Fibroblast of skin of left biceps (primary cell): ENCODE results near the gene DCAF11.
A peak's percentile ranks its signal among the peaks of the same experiment; 100 is the strongest.

Experiments used
- DNase-seq, 2 experiments: peaks; one replicate each; pipeline ENCODE4 v3.0.0-alpha.2; 2013; ENCODE audit warnings: low read depth in 2 of 2

The DCAF11 gene

DNA sequence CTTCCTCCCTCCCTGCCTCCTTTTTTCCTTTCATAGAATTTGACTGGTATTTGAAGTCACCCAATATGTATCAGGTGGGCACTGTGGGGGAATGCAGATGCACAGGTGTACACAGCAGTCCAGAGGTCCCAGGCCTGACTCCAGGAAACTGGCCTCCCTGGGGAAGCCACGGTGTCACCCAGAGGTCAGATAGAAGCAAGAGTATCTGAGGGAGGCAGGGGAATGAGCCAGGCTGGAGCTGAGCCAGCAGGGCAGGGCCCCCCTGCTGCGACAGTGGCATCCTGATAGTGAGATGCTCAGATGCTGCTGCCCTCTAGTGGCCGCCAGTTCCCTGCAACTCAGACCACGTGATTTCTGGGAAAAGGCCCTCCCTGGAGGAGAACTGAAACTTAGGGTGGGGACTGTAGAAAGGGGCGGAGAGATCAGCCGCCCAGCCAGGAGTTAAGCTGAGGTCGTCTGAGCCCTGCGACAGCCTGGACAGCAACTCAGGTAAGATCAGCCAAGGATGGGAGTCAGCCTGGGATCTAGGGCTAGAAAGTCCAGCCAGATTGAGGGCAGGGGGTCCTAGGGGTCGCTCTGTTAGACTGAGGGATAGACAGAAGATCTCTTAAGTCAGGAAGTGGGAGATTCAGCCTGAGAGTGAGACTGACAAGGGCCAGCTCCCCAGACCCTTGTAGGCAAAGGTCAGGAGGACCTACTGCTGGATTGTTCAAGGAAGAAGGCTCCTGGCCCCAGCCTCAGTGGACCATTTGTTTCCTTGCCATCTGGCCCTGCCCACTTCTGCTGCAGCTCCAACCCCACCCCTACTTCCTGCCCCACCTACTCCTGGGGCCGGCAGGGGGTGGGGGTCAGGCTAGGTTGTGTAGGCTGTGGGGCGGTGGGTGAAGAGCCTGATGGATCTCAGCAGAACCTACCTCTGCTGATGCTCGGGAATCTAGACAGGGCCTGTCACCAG, 46.5 kb downstream of the DCAF11 start, which contains the start of gene IRF9:
TSS of gene IRF9 (plus strand) at position 416 of the 955 bp plus-strand sequence. CDS start 880 bp downstream, outside the sequence.
- peak; percentile 84 to 86 for DNase-seq

DNA sequence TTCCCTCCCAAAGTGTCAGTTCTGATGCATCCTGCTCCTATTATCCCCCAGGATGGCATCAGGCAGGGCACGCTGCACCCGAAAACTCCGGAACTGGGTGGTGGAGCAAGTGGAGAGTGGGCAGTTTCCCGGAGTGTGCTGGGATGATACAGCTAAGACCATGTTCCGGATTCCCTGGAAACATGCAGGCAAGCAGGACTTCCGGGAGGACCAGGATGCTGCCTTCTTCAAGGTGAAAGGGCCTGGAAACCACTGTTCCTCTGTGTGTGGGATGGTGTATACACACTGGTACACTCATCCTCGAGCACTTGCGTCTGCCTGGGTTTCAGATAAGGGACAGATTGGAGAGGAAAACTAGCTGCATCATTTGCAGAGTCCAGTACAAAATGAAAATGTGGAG, 47.5 kb downstream of the DCAF11 start:
- no peak for DNase-seq

DNA sequence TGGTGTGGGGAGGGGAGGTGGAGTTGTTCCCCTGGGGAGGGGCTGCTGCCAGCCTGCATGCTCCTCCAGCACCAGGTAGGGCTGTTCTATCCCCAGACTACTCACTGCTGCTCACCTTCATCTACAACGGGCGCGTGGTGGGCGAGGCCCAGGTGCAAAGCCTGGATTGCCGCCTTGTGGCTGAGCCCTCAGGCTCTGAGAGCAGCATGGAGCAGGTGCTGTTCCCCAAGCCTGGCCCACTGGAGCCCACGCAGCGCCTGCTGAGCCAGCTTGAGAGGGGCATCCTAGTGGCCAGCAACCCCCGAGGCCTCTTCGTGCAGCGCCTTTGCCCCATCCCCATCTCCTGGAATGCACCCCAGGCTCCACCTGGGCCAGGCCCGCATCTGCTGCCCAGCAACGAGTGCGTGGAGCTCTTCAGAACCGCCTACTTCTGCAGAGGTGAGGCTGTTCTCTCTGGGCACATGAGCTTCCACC, 50.0 kb downstream of the DCAF11 start:
- DNase-seq = no peak

DNA sequence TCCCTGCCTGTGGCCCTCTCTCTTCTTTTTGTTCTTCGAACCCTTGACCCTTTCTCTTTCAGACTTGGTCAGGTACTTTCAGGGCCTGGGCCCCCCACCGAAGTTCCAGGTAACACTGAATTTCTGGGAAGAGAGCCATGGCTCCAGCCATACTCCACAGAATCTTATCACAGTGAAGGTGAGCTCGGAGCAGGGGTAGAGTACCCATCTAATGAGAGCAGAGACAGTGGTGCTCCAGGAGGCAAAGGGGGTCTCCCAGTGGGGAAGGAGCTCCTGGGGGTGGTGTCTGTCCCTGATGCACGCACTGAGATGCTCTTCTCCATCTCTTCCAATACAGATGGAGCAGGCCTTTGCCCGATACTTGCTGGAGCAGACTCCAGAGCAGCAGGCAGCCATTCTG, 51.2 kb downstream of the DCAF11 start:
- no peak for DNase-seq

DNA sequence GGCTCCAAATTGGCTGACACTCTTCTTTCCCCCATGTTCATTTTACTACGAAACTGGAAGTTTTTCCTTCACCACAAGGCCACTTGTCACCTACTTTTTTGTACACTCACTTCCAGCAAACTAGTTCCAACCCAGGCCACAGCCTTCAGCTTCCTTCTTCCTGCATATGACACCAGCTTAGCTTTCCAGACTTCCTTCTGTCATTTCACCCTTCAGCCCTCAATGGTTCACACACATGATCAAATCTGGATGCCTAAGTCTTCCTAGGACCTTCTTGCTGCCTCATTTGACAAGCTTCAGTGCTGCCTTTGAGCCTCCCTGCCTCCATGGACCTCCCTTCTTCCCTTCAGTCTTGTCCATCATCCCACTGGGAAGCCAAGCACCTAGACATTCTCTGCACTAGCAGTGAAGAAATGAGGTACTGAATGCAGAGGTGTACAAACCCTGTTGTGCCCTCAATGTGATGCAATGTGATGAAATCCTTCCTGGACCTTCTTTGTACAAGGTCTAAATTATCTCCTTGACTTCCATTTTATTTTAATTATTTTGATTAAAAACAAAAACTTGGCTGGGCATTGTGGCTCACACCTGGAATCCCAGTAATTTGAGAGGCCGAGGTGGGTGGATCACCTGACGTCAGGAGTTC, 53.0 kb downstream of the DCAF11 start:
- DNase-seq = no peak

DNA sequence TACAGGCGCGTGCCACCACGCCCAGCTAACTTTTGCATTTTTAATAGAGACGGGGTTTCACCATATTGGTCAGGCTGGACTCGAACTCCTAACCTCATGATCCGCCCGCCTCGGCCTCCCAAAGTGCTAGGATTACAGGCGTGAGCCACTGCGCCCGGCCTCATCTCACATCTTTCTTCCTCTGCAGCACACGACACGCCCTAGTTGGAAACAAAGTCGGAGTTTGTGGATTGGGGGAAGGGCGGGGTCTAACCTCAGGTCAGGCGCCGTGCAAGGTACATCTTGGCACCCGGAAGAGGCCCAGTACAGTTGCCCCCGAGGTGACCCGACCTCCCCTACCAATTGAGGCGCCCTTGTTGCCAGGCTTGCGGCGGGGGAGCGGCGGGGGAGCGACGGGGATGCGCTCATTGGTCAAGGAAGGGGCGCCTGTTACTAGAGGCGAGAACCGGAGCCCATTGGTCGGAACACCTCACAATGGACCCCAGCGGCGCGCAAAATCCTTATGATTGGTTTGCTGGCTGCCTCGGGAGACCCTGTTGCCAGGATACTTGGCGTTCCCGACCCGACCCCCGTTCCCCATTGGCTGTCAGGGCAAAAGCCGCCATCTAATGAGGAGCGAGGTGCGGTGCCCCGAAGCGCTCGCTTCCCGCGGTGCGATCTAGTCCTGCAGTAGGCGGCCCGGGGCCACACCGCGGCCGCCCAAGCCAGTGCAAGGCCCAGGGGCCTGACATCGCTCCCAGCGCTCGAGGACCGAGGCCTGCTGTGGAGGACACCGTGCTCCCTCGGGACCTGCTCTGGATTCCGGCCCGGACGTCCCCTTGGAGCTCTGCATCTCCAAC, 57.1 kb downstream of the DCAF11 start, which contains the start of gene REC8:
TSS of gene REC8 (plus strand) at position 659 of the 839 bp plus-strand sequence. CDS start 473 bp downstream, outside the sequence.
- peak; percentile 47 to 53 for DNase-seq

DNA sequence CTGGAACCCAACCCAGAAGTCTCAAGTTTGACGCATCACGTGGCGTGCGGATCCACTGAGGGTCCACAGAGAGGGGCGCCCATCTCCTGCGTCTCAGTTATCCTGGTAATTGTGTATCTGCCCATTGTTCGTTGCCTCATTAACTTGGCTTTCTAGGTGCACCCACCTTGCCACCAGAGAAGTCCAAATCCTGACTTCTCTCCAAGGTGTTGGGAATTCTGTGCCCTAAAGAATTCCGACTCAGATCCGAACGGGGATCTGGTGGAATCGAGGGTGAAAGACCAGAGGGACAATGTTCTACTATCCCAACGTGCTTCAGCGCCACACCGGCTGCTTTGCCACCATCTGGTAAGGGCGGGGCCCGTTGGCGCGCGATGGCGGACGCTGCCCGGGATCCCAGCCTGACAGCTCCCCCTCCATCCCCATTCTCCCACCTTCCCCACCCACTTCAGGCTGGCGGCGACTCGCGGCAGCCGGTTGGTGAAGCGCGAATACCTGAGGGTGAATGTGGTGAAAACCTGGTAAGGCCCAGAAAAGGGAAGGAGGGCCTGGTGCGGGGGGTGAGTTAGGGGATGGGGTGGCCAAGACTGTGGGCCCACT, 57.8 kb downstream of the DCAF11 start:
- DNase-seq = no peak

DNA sequence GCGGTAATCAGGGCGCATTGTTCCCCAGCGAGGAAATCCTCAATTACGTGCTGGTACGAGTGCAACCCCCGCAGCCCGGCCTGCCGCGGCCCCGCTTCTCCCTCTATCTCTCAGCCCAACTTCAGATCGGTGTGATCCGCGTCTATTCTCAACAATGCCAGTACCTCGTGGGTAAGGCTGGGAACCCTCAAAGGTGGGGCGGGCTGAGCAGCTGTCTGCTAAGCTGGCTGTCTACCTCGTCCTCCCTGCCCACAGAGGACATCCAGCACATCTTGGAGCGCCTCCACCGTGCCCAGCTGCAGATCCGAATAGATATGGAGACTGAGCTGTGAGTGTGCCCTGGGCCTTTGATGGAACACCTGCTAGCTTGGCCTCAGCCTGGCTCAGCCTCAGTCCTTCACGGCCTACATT, 58.3 kb downstream of the DCAF11 start:
- no peak for DNase-seq
